Mesodermal cell (in vitro differentiated cells): ENCODE measurements around the gene ZNF831.

ENCODE experiments used
- H3K27ac ChIP-seq: 2 replicates; pipeline ENCODE4 v1.7.0; 2013; ENCODE audit warnings: mild to moderate bottlenecking, low read depth, low read length, moderate library complexity; ENCODE audit not compliant: severe bottlenecking
- H3K36me3 ChIP-seq: 2 replicates; pipeline ENCODE4 v1.7.1; 2013; ENCODE audit warnings: mild to moderate bottlenecking, low read length, moderate library complexity; ENCODE audit not compliant: control insufficient read depth, insufficient read depth
- H3K4me1 ChIP-seq: one replicate; pipeline ENCODE4 v1.7.1; 2013; ENCODE audit warnings: mild to moderate bottlenecking, low read length; ENCODE audit not compliant: insufficient read depth, control insufficient read depth, poor library complexity, severe bottlenecking
- H3K4me3 ChIP-seq: 2 replicates; pipeline ENCODE4 v1.7.0; 2013; ENCODE audit warnings: low read length, control low read depth, mild to moderate bottlenecking; ENCODE audit not compliant: insufficient read depth, poor library complexity, severe bottlenecking; ENCODE audit errors: extremely low read depth
- H3K9me3 ChIP-seq: 2 replicates; pipeline ENCODE4 v1.7.1; 2013; ENCODE audit warnings: mild to moderate bottlenecking, low read length, moderate library complexity; ENCODE audit not compliant: control insufficient read depth
- WGBS, 2 experiments: methylation state at CpG; one replicate each; pipeline ENCODE4 v1.1.5; 2013; ENCODE audit warnings: missing lambda C conversion rate in 2 of 2; ENCODE audit not compliant: insufficient coverage in 2 of 2; 5-methylcytosine and 5-hydroxymethylcytosine counted together

The ZNF831 gene

DNA sequence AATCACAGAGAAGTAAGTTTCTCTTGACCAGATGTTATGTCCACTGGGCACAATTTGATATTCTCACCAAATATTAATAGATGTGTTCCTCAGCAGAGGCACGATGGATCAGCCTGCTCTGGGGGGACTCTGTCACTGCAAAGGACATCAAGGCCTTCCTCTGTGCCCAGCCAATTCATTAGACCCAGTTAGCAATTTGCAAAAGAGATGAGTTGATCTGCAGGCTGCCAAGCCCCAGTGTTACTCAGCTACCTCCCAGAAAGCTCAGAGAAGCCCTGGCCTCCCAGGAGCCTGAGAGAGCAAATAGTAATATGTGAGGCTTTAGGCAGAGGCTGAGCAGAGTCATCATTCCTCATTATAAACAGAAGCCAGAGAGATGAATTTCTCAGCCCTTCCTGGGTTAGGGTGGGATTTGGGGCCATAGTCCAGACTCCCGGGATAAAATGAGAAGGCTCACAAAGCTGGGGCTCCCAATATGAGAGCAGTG, 54.2 kb downstream of the ZNF831 start:
- H3K4me3 ChIP-seq: no peak overlapping the region
- no peaks in the 10 kb centered on the region for H3K4me1 ChIP-seq
- no peaks in the 10 kb centered on the region for H3K36me3 ChIP-seq
- no peaks in the 10 kb centered on the region for H3K9me3 ChIP-seq
- H3K27ac ChIP-seq: no peak overlapping the region
- 75 to 85% methylated on average over 2 of the region's 2 CpGs for WGBS, 2 experiments

DNA sequence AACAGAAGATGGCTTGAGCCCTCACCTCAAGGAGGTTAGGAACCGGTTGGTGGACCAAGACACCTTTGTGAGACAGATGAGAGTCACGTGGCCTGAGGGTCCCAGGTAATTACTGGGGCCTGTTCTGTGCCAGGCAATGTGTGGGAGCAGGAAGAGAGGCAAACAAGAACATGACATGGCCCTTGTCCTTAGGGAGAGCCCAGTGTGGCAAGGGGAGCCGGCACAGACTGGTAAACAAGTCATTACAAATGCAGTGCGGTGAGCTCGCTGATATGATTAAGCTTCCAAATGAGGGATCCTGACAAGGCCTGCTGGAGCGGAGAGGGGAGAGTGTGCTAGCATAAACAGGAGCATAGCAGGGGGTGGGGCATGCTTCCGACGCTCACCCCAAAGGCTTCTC, 55.6 kb downstream of the ZNF831 start:
- 83 to 93% methylated on average over 6 to 8 of the region's 8 CpGs for WGBS, 2 experiments
- Histone ChIP-seq H3K9me3 (no peaks in the 10 kb centered on the region), H3K4me3 (no peak overlapping the region), H3K27ac (no peak overlapping the region), H3K4me1 (no peaks in the 10 kb centered on the region), H3K36me3 (no peaks in the 10 kb centered on the region)

DNA sequence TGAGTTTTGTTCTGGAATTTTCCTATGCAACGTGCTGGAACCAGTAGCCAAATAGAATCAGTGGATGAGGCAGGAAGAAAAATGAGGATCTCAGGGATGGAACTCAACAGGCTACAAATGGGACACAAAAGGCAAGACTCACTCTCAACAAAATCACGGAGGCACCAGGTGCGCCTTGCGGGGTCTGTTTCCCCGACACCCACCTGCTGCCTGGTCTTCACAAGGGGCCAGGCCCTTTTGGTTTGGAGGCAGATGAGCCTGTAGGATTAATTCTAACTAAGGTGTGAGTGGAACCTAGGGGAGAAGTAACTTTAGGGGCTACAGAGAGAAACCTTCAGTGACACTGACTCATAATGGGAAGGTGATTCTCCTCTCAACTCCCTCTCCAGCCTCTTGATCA, 56.5 kb downstream of the ZNF831 start:
- Histone ChIP-seq H3K9me3 (no peaks in the 10 kb centered on the region), H3K27ac (no peak overlapping the region), H3K36me3 (no peaks in the 10 kb centered on the region), H3K4me1 (no peaks in the 10 kb centered on the region), H3K4me3 (no peak overlapping the region)
- whole genome bisulfite sequencing, 2 experiments: 81 to 96% methylated on average over 5 of the region's 5 CpGs

DNA sequence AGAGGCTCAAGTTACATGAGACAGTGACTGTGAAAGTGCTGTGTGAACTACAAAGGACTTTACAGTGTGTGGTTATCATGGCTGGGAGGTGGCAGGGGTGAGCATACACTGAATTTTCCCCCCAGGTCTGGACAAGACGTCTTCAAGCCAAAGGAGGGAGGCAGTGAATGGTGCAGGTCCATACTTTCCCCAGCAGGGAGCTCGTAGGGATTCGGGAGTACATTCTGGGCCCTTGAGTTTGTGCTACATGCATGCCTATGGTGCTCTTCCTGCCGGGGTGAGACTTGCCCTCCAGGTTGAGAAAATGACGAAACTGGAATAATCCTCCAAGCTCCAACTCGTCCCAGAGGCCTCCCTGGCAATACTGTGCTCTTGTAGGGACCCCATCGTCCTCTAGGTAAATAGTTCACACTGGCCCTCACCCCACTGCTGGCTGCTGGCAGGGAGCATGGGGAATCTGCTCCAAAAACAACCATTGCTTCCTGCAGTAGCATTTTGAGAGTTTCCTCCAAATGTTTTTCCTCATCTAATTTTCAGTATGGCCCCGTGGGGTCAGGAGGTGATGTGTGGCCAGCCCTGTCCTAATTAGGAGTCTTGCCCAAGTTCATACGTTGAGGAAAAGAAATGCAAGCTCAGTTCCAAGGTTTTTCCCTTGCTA, 57.6 kb downstream of the ZNF831 start:
- H3K4me1 ChIP-seq: no peaks in the 10 kb centered on the region
- no peak overlapping the region for H3K27ac ChIP-seq
- no peaks in the 10 kb centered on the region for H3K9me3 ChIP-seq
- whole genome bisulfite sequencing, 2 experiments: 80 to 85% methylated on average over 8 to 9 of the region's 9 CpGs
- no peak overlapping the region for H3K4me3 ChIP-seq
- no peaks in the 10 kb centered on the region for H3K36me3 ChIP-seq

DNA sequence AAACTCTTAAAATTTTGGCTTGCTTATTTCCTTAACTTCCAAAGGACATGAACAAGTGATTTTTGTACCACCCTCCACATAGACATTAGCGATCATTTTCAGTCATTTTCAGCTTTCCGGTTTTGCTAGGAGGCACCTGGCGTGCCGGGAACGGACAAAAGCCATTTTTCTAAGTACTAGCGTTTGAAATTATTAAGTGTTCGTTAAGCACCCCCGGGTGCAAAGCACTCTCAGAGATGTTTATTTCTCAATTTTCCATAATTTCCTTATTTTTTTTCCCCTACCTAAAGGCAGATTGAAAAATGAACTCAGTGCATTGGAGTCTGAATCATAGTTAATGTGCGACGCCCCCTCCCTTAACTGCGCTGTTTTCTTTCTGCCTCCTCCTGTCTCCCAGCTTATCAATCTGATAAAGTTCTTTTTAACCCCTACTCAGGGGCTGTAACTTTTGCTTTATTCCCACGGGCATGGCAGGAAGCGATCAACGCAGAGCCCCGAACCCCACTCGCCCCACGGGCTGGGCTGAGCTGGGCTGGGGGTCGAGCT, 58.2 kb downstream of the ZNF831 start:
- no peaks in the 10 kb centered on the region for H3K9me3 ChIP-seq
- 79 to 94% methylated on average over 5 to 18 of the region's 18 CpGs for WGBS, 2 experiments
- no peak overlapping the region for H3K27ac ChIP-seq
- H3K4me1 ChIP-seq: no peaks in the 10 kb centered on the region
- H3K4me3 ChIP-seq: peak overlapping the region; percentile 28
- no peaks in the 10 kb centered on the region for H3K36me3 ChIP-seq

DNA sequence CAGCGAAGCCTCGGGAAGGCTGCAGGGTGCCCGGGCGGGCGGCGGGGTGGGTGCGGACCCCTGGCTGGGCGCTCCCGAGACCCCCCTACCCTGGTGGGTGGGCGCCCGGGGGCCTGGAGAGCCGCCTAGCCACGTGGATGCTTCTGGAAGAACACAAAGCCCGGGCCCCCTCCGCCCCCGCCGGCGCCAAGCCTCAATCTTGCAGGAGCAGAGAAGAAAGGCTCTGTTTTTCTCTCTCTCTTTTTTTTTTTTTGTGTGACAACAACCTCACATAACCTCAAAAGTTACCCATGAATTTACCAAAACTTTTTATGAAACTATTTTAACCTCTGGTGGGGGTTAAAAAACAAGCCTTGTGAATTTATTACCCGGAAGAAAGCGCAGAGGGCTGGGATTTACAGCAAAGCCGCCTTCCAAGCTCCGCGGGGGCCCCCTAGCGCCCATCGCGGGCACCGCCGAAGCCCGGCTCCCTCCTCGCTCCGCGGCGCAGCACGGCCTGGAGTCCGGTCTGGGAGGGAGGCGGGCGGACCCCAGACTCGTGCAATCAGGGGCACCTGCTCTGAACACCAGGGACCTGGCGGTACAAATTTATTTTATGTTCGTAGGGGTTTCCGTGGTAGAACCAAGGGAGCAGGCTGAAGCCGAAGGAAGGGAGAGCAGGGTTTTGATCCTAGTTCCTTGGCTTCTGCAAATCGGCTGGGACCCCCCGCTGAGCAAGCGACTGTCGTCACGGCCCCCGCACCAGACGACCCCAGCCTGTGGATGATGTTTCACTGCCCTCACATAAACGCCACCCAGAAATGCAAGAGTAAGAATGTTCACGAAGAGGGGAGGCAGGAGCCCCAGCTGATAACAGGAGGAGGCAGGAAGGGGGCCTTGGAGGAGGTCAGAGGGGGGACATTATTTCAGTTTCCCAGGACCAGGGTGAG, 58.9 kb downstream of the ZNF831 start:
- WGBS, 2 experiments: 13 to 16% methylated on average over 27 to 42 of the region's 51 CpGs
- no peaks in the 10 kb centered on the region for H3K4me1 ChIP-seq
- no peak overlapping the region for H3K27ac ChIP-seq
- H3K9me3 ChIP-seq: no peaks in the 10 kb centered on the region
- peak overlapping the region; percentile 28 for H3K4me3 ChIP-seq
- no peaks in the 10 kb centered on the region for H3K36me3 ChIP-seq

DNA sequence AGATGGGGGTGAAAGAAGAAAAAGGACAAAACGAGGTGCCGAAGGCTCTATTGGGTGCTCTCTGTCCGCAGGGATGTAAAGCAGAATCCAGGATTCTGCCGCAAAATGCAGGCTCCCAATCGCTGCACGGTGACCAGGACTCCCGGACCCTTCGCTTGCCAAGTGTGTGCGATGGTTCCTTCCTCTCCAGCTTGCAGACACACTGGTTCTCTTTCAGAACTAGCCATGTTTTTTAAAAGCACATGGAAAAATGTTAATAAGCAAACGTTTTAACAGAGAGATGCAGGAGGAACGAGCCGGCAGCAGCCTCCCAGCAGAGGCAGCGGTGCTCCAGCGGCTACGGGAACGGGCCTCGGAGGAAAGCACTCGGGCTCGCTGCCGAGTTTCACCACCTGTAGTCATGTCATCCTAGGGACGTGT, 59.6 kb downstream of the ZNF831 start:
- no peaks in the 10 kb centered on the region for H3K9me3 ChIP-seq
- no peak overlapping the region for H3K27ac ChIP-seq
- H3K36me3 ChIP-seq: no peaks in the 10 kb centered on the region
- H3K4me3 ChIP-seq: peak overlapping the region; percentile 28
- no peaks in the 10 kb centered on the region for H3K4me1 ChIP-seq
- WGBS, 2 experiments: 39 to 51% methylated on average over 17 to 18 of the region's 21 CpGs

DNA sequence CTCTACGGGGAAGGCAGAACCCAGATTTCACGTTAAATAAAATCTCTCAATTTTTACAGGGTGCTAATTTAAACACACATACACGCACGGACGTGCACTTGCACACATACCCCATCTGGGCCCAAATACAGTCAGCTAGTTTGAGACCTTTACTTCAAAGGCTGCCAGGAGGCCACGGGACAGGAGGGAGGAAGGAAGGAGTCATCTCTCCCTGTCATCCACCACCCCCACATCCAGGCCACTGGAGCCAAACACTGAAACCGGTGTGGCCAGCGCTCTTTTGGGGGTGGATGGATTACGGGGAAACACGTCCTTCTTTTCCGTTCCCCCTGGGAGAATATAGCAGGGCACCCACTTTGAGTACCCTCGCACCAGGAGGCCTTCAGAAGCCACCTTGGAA, 60.1 kb downstream of the ZNF831 start:
- no peaks in the 10 kb centered on the region for H3K9me3 ChIP-seq
- no peaks in the 10 kb centered on the region for H3K4me1 ChIP-seq
- WGBS, 2 experiments: 81 to 93% methylated on average over 4 to 9 of the region's 12 CpGs
- no peak overlapping the region for H3K27ac ChIP-seq
- no peaks in the 10 kb centered on the region for H3K36me3 ChIP-seq
- no peak overlapping the region for H3K4me3 ChIP-seq

DNA sequence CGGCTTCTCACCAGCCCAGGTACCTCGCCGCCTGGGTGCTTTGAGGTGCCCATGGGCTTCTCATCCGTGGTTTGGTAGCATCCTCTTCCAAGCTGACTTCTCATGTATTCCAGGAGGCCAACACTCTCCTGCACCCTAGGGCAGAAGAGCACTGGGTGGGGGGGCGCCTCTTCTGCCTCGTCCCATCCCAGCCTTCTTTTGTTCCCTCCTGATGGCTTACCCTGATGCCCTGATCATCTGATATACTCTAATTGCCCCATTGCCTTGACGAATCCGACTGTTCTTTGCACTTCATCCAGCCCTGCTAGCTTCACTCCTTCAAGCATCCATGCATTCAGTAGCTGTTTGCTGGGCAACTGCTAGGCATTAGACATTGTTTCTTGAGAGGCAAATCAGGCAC, 60.6 kb downstream of the ZNF831 start:
- Histone ChIP-seq H3K36me3 (no peaks in the 10 kb centered on the region), H3K9me3 (no peaks in the 10 kb centered on the region), H3K27ac (no peak overlapping the region), H3K4me1 (no peaks in the 10 kb centered on the region), H3K4me3 (no peak overlapping the region)
- 93 to 95% methylated on average over 8 of the region's 8 CpGs for WGBS, 2 experiments

DNA sequence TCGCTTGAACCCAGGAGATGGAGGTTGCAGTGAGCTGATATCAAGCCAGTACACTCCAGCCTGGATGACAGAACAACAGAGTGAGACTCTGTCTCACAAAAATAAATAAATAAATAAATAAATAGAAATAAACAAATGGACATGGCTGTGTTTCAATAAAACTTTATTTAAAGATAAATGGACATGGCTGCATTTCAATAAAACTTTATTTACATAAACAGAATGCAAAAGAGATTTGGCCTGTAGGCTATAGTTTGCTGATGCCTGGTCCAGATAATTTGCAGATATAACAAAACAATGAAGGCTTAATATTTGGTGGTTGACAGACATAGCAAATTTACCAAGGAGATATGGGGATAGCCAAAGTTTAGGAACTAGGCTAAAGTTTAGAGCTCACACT, 66.8 kb downstream of the ZNF831 start:
- WGBS, 2 experiments: 100% methylated on average over 1 of the region's 1 CpG; no CpG with 5 or more reads in 1 of the 2 experiments

More for the DNA sequence above, 66.8 kb downstream of the ZNF831 start:
- no peak overlapping the region for H3K27ac ChIP-seq
- H3K36me3 ChIP-seq: no peaks in the 10 kb centered on the region
- H3K9me3 ChIP-seq: no peaks in the 10 kb centered on the region
- no peaks in the 10 kb centered on the region for H3K4me1 ChIP-seq
- no peak overlapping the region for H3K4me3 ChIP-seq
